Inflammatory macrophage treated with lipopolysaccharide for 4 hours (primary cell): ENCODE results near the gene ENO2.

Experiments
- DNase-seq: peaks from one replicate; pipeline ENCODE4 v3.0.0-alpha.2; 2020

The ENO2 gene

GRCh38 chr12:6950811-6951540 is 36.6 kb downstream of the ENO2 start, which contains the start of gene PTPN6:
Gene PTPN6 (plus strand): TSS chr12:6951356. CDS start chr12:6951513, 157 bp downstream.
- peak; percentile 93 for DNase-seq

- no peak for DNase-seq
Observed at GRCh38 chr12:6951551-6952120, 37.3 kb downstream of the ENO2 start.

GRCh38 chr12:6952121-6952862 is 37.9 kb downstream of the ENO2 start:
- DNase-seq = peak; percentile 42

- no peak for DNase-seq
Observed at GRCh38 chr12:6952863-6953441, 38.6 kb downstream of the ENO2 start.

GRCh38 chr12:6953442-6954315 is 39.3 kb downstream of the ENO2 start:
- peak; percentile 94 for DNase-seq

GRCh38 chr12:6954316-6955107 is 40.1 kb downstream of the ENO2 start:
- no peak for DNase-seq

GRCh38 chr12:6955108-6956020 is 41.0 kb downstream of the ENO2 start:
- DNase-seq = no peak

- peak; percentile 34 for DNase-seq
Observed at GRCh38 chr12:6956021-6956727, 41.8 kb downstream of the ENO2 start.

GRCh38 chr12:6957151-6957701 is 42.8 kb downstream of the ENO2 start:
- DNase-seq = no peak

- DNase-seq = no peak
Observed at GRCh38 chr12:6957741-6958608, 43.6 kb downstream of the ENO2 start.

- peak; percentile 61 for DNase-seq
Observed at GRCh38 chr12:6958609-6959057, 44.3 kb downstream of the ENO2 start.

- peak; percentile 88 for DNase-seq
Observed at GRCh38 chr12:6959058-6959804, 44.9 kb downstream of the ENO2 start.

- DNase-seq = no peak
Observed at GRCh38 chr12:6959805-6960592, 45.6 kb downstream of the ENO2 start.

GRCh38 chr12:6960593-6961277 is 46.4 kb downstream of the ENO2 start:
- peak; percentile 65 for DNase-seq

- peak; percentile 96 for DNase-seq
Observed at GRCh38 chr12:6961278-6961694, 46.9 kb downstream of the ENO2 start.

GRCh38 chr12:6961695-6962284 is 47.4 kb downstream of the ENO2 start:
- DNase-seq = peak; percentile 54
